HepG2 (cell line): ENCODE results near the gene PLEKHN1. TPM values are rescaled to one million over a fixed set of nuclear protein-coding genes. Genes with fewer than 3 reads are reported as not detected.

Experiments
- ATAC-seq: fragments of 200-7000 bp; cut with Tn5 transposase; 3 replicates; pipeline ENCODE4 v1.9.1; 2020; ENCODE audit warnings: mild to moderate bottlenecking, moderate library complexity
- BruUV-seq: library from RNA; stranded (reverse); fragments of 400-500 nt; replicated peaks from 2 replicates; lab custom pipeline; 2021; lab: Mats Ljungman, UMichigan
- CTCF ChIA-PET: fragments of 300-600 bp; formaldehyde crosslinking; extraction: SDS; loops from one replicate; lab custom pipeline; 2021; ENCODE audit warnings: low total read pairs, inconsistent platforms, low intra/inter-chr PET ratio; lab: Yijun Ruan, JAX
- POLR2A ChIA-PET: fragments of 350-600 bp; sonication (Branson Sonifier 250); formaldehyde crosslinking; loops from one replicate; lab custom pipeline; 2020; ENCODE audit warnings: antibody characterized with exemption, inconsistent platforms; lab: Yijun Ruan, JAX
- DNase-seq: peaks from one replicate; pipeline ENCODE4 v3.0.0-alpha.2; 2015; ENCODE audit warnings: low spot score
- FAIRE-seq: peaks from 3 replicates; lab custom pipeline; 2011; peaks lifted over from hg19 to GRCh38; lab: Jason Lieb, UNC
- H2AFZ ChIP-seq: one replicate; pipeline ENCODE4 v1.6.1; 2011; ENCODE audit warnings: low read length, inconsistent platforms
- H3K27ac ChIP-seq: fragments of 300-600 bp; 3 replicates; pipeline ENCODE4 v1.8.0; 2011; ENCODE audit warnings: mixed run types, mild to moderate bottlenecking, mixed read lengths, low read length, inconsistent platforms; ENCODE audit not compliant: insufficient read depth; ENCODE audit errors: extremely low read length
- H3K27me3 ChIP-seq, 2 experiments: fragments of 200-600 bp in 1 of 2; 2 replicates in 1 of 2; 3 replicates in 1 of 2; pipeline versions ENCODE4 v1.6.0 to v1.8.0; 2011; ENCODE audit warnings: low read length in 2 of 2, mild to moderate bottlenecking in 2 of 2, moderate library complexity in 2 of 2, inconsistent platforms in 1 of 2; ENCODE audit not compliant: insufficient read depth in 2 of 2, control insufficient read depth in 1 of 2
- H3K36me3 ChIP-seq, 2 experiments: fragments of 200-600 bp in 1 of 2; replicated peaks in 1 of 2; 2 replicates in 1 of 2; 3 replicates in 1 of 2; pipeline versions ENCODE4 v1.5.1 to v1.8.0; 2011; ENCODE audit warnings: low read length in 2 of 2, inconsistent platforms in 1 of 2; ENCODE audit not compliant: insufficient read depth in 2 of 2, control insufficient read depth in 1 of 2
- H3K4me1 ChIP-seq: 2 replicates; pipeline ENCODE4 v1.5.1; 2012; ENCODE audit warnings: low read length, inconsistent platforms; ENCODE audit not compliant: insufficient read depth
- H3K4me2 ChIP-seq: 2 replicates; pipeline ENCODE4 v1.6.0; 2011; ENCODE audit warnings: low read depth, low read length, inconsistent platforms
- H3K4me3 ChIP-seq, 3 experiments: fragments of 200-600 bp in 1 of 3; sonication (generic), shearing (Covaris generic) in 1 of 3; replicated peaks in 1 of 3; 2 replicates each; pipeline ENCODE4 v1.5.1; 2011 to 2016; ENCODE audit warnings: low read length in 3 of 3, inconsistent platforms in 2 of 3, low read depth in 2 of 3, mild to moderate bottlenecking in 2 of 3, control low read depth in 1 of 3, mixed read lengths in 1 of 3; ENCODE audit not compliant: insufficient read depth in 1 of 3
- H3K79me2 ChIP-seq: one replicate; pipeline ENCODE4 v1.6.1; 2011; ENCODE audit warnings: low read length, inconsistent platforms; ENCODE audit not compliant: insufficient read depth
- H3K9ac ChIP-seq: 2 replicates; pipeline ENCODE4 v1.6.0; 2011; ENCODE audit warnings: mild to moderate bottlenecking, low read depth, low read length, inconsistent platforms; ENCODE audit not compliant: insufficient read depth
- H3K9me3 ChIP-seq: 2 replicates; pipeline ENCODE4 v1.5.1; 2012; ENCODE audit warnings: mild to moderate bottlenecking, low read length
- H4K20me1 ChIP-seq: 2 replicates; pipeline ENCODE4 v1.6.0; 2011; ENCODE audit warnings: inconsistent platforms, mild to moderate bottlenecking, low read length, moderate library complexity; ENCODE audit not compliant: insufficient read depth
- AHR ChIP-seq: IDR thresholded peaks from 2 replicates; pipeline ENCODE4 v1.6.1; 2018; ENCODE audit warnings: missing genetic modification reagents, missing compliant biosample characterization
- CC2D1A ChIP-seq: sonication (generic); formaldehyde crosslinking; IDR thresholded peaks from 2 replicates; pipeline ENCODE4 v1.8.1; 2023; ENCODE audit warnings: mild to moderate bottlenecking, missing genetic modification reagents
- DBP ChIP-seq: sonication (generic); formaldehyde crosslinking; IDR thresholded peaks from 2 replicates; pipeline ENCODE4 v1.4.0; 2020; ENCODE audit warnings: missing genetic modification reagents; ENCODE audit errors: not compliant biosample characterization
- DR1 ChIP-seq: sonication (generic); formaldehyde crosslinking; IDR thresholded peaks from 2 replicates; pipeline ENCODE4 v1.8.0; 2021; ENCODE audit warnings: mild to moderate bottlenecking, missing genetic modification reagents, inconsistent platforms
- ERF ChIP-seq: IDR thresholded peaks from 2 replicates; pipeline ENCODE4 v1.6.1; 2018; ENCODE audit warnings: missing biosample characterization, missing genetic modification reagents
- JUN ChIP-seq: sonication (generic); formaldehyde crosslinking; IDR thresholded peaks from 2 replicates; pipeline ENCODE4 v1.4.0; 2020; ENCODE audit warnings: mild to moderate bottlenecking, missing genetic modification reagents
- NFIB ChIP-seq: sonication (generic); formaldehyde crosslinking; IDR thresholded peaks from 2 replicates; pipeline ENCODE4 v1.9.0; 2021; ENCODE audit warnings: missing genetic modification reagents, mild to moderate bottlenecking, borderline replicate concordance
- NR2F1 ChIP-seq, 2 experiments: fragments of 450-650 bp in 1 of 2; formaldehyde crosslinking in 1 of 2; IDR thresholded peaks; 2 replicates each; pipeline versions ENCODE4 v1.5.0 to v1.6.1; 2016 to 2020; ENCODE audit warnings: mild to moderate bottlenecking in 1 of 2, missing compliant biosample characterization in 1 of 2, missing genetic modification reagents in 1 of 2, moderate library complexity in 1 of 2
- POGZ ChIP-seq: sonication (generic); formaldehyde crosslinking; IDR thresholded peaks from 2 replicates; pipeline ENCODE4 v1.4.0; 2020; ENCODE audit warnings: mild to moderate bottlenecking, missing genetic modification reagents
- ZC3H13 ChIP-seq: sonication (generic); formaldehyde crosslinking; IDR thresholded peaks from 2 replicates; pipeline ENCODE4 v1.8.1; 2023; ENCODE audit warnings: mild to moderate bottlenecking, missing genetic modification reagents, moderate library complexity
- ZNF234 ChIP-seq: sonication (generic); formaldehyde crosslinking; conservative IDR thresholded peaks from 2 replicates; pipeline ENCODE4 v1.5.1; 2020; ENCODE audit warnings: mild to moderate bottlenecking, missing genetic modification reagents
- ZNF292 ChIP-seq: sonication (generic); formaldehyde crosslinking; IDR thresholded peaks from 2 replicates; pipeline ENCODE4 v1.8.1; 2022; ENCODE audit warnings: mild to moderate bottlenecking, low read depth, missing genetic modification reagents, borderline replicate concordance
- ZNF362 ChIP-seq: sonication (generic); formaldehyde crosslinking; IDR thresholded peaks from 2 replicates; pipeline ENCODE4 v1.4.0; 2020; ENCODE audit warnings: missing genetic modification reagents, mild to moderate bottlenecking, borderline replicate concordance
- whole genome bisulfite sequencing: methylation state at CpG from one replicate; pipeline ENCODE4 v1.1.6; 2017; ENCODE audit warnings: low lambda C conversion rate; 5-methylcytosine and 5-hydroxymethylcytosine counted together
- in situ Hi-C: cut with HindIII; loops from 2 replicates; pipeline ENCODE4 v1.10.0; 2017; ENCODE audit warnings: low pct_unique_long_range_greater_than_20kb; ENCODE audit not compliant: extremely low pct_ligation_motif_present
- intact Hi-C: fragments of 100-400 bp; cut with micrococcal nuclease; formaldehyde crosslinking; loops from one replicate; pipeline ENCODE4 v1.10.0; 2022; ENCODE audit not compliant: unreplicated experiment
- polyA plus RNA-seq, 8 experiments: library from polyadenylated mRNA; depleted of rRNA in 3 of 8; stranded (reverse) in 7 of 8; unstranded in 1 of 8; fragments of >200 nt; fragmentation: Illumina TruSeq in 4 of 8; extraction: Trizol in 4 of 8; gene quantifications; 2 replicates each; pipeline versions ENCODE4 v1.2.1 to v1.2.3, GENCODE V29; 2011 to 2016; ENCODE audit warnings: low read depth in 4 of 8, missing spikeins in 1 of 8, mixed read lengths in 1 of 8; ENCODE audit not compliant: insufficient read depth in 1 of 8
- total RNA-seq, 5 experiments: library from RNA; depleted of rRNA; stranded (reverse); fragments of >200 nt; fragmentation: Illumina TruSeq; extraction: Trizol; gene quantifications; 2 replicates each; pipeline ENCODE4 v1.2.3, GENCODE V29; 2016; ENCODE audit warnings: low read depth in 1 of 5
- TF ChIP-seq, protein P1 (sequence below): sonication (generic); formaldehyde crosslinking; IDR thresholded peaks from 2 replicates; pipeline ENCODE4 v1.4.0; 2020; ENCODE audit warnings: mild to moderate bottlenecking, missing genetic modification reagents
- TF ChIP-seq, protein P2 (sequence below): IDR thresholded peaks from 2 replicates; pipeline ENCODE4 v1.6.1; 2016; ENCODE audit warnings: missing genetic modification reagents, missing compliant biosample characterization

The PLEKHN1 gene
- total and polyA plus RNA-seq, 2 of the 13 experiments (the other 11 are each of a cell fraction or from before 2014, with no cell fraction given) = 0.42 to 0.58 TPM

GRCh38 chr1:978069-978834 is 12.0 kb downstream of the PLEKHN1 start (continued):
- TF ChIP-seq POGZ (CRISPR knock-in tag) (no peak), ZNF362 (no peak), ZC3H13 (CRISPR knock-in tag) (0 out of 2 replicates have a peak, but pooled peaks have one; percentile 24), ZNF292 (CRISPR knock-in tag) (no peak)
- TF ChIP-seq, protein P1, sequence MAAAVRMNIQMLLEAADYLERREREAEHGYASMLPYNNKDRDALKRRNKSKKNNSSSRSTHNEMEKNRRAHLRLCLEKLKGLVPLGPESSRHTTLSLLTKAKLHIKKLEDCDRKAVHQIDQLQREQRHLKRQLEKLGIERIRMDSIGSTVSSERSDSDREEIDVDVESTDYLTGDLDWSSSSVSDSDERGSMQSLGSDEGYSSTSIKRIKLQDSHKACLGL (CRISPR knock-in tag) = no peak

GRCh38 chr1:978835-979743 is 12.8 kb downstream of the PLEKHN1 start:
- intact Hi-C loops = no loop called here
- H4K20me1 ChIP-seq = no peaks in the 10 kb centered on the region
- FAIRE-seq = no peak
- no peaks in the 10 kb centered on the region for H3K36me3 ChIP-seq
- no TSS peak for BruUV-seq
- peaks cover 55% of the 10 kb centered on the region for H3K4me1 ChIP-seq
- H3K79me2 ChIP-seq = no peaks in the 10 kb centered on the region
- peak overlapping the region; percentile 74; the same call in 1 of the 2 replicates for H3K4me2 ChIP-seq
- POLR2A ChIA-PET = no interaction called here
- no peak for ATAC-seq
- in situ Hi-C loops = no loop called here
- CTCF ChIA-PET = no interaction called here
- no peak overlapping the region for H3K9ac ChIP-seq
- no peak for DNase-seq
- no CpG with 5 or more reads among the region's 60 CpGs for WGBS
- H3K9me3 ChIP-seq = no peaks in the 10 kb centered on the region
- no peak overlapping the region for H3K27ac ChIP-seq
- peaks cover 22 to 50% of the 10 kb centered on the region in 2 experiments for H3K27me3 ChIP-seq
- peak overlapping the region in 1 of 3 experiments; percentile 70; a peak in 1 of 6 replicates for H3K4me3 ChIP-seq
- H2AFZ ChIP-seq = no peak overlapping the region
- no peak for TF ChIP-seq CC2D1A (CRISPR knock-in tag)
- TF ChIP-seq NR2F1 (CRISPR knock-in tag; IDR thresholded peaks at IDR 0.05) = no peak
- TF ChIP-seq DBP (CRISPR knock-in tag) = no peak
- TF ChIP-seq, protein P2, sequence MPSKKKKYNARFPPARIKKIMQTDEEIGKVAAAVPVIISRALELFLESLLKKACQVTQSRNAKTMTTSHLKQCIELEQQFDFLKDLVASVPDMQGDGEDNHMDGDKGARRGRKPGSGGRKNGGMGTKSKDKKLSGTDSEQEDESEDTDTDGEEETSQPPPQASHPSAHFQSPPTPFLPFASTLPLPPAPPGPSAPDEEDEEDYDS (CRISPR knock-in tag) = no peak
- TF ChIP-seq ZNF234 (CRISPR knock-in tag) = no peak
- no peak for TF ChIP-seq NFIB (CRISPR knock-in tag)
- TF ChIP-seq ERF (CRISPR knock-in tag) = no peak
- no peak for TF ChIP-seq AHR (CRISPR knock-in tag)
- no peak for TF ChIP-seq DR1
- TF ChIP-seq JUN (CRISPR knock-in tag) = no peak
